DOHH2 (cell line): ENCODE data around the gene MIEF1.
A peak's percentile ranks its signal among the peaks of the same experiment; 100 is the strongest.

ENCODE experiments used
- H3F3A ChIP-seq: fragments of 200-600 bp; sonication (generic), shearing (Covaris generic); 2 replicates; pipeline ENCODE4 v1.6.0; 2016; ENCODE audit warnings: antibody characterized with exemption, mild to moderate bottlenecking; ENCODE audit not compliant: control insufficient read depth, insufficient read depth
- H3K27ac ChIP-seq: fragments of 200-600 bp; sonication (generic); 2 replicates; pipeline ENCODE4 v1.5.1; 2014; ENCODE audit warnings: low read depth, mild to moderate bottlenecking, low read length, moderate library complexity
- H3K27me3 ChIP-seq: fragments of 200-600 bp; sonication (generic); 2 replicates; pipeline ENCODE4 v1.6.1; 2014; ENCODE audit warnings: mild to moderate bottlenecking, low read length, mixed read lengths; ENCODE audit not compliant: control insufficient read depth
- H3K36me3 ChIP-seq: fragments of 200-600 bp; sonication (generic); 2 replicates; pipeline ENCODE4 v1.6.1; 2014; ENCODE audit warnings: mild to moderate bottlenecking, low read length, moderate library complexity, mixed read lengths; ENCODE audit not compliant: control insufficient read depth
- H3K4me1 ChIP-seq: fragments of 200-600 bp; sonication (generic); 2 replicates; pipeline ENCODE4 v1.6.1; 2014; ENCODE audit warnings: mild to moderate bottlenecking, low read length, mixed read lengths; ENCODE audit not compliant: control insufficient read depth
- H3K4me2 ChIP-seq: fragments of 200-600 bp; sonication (generic); 2 replicates; pipeline ENCODE4 v1.6.0; 2014; ENCODE audit warnings: mild to moderate bottlenecking, low read length, moderate library complexity
- H3K4me3 ChIP-seq: fragments of 200-600 bp; sonication (generic); 2 replicates; pipeline ENCODE4 v1.5.1; 2014; ENCODE audit warnings: mild to moderate bottlenecking, low read length, mixed read lengths
- H3K79me2 ChIP-seq: fragments of 200-600 bp; sonication (generic); 2 replicates; pipeline ENCODE4 v1.6.1; 2014; ENCODE audit warnings: mild to moderate bottlenecking, low read length, mixed read lengths; ENCODE audit not compliant: control insufficient read depth
- H3K9me2 ChIP-seq: fragments of 200-600 bp; sonication (generic); replicated peaks from 2 replicates; pipeline ENCODE4 v1.6.1; 2014; ENCODE audit warnings: mild to moderate bottlenecking, low read length, mixed read lengths; ENCODE audit not compliant: control insufficient read depth
- H3K9me3 ChIP-seq: fragments of 200-600 bp; sonication (generic); 2 replicates; pipeline ENCODE4 v1.6.1; 2014; ENCODE audit warnings: antibody characterized with exemption, low read length, mixed read lengths; ENCODE audit not compliant: control insufficient read depth, insufficient read depth
- H4K20me1 ChIP-seq: fragments of 200-600 bp; sonication (generic); 2 replicates; pipeline ENCODE4 v1.6.0; 2014; ENCODE audit warnings: low read depth, mild to moderate bottlenecking, antibody characterized with exemption, low read length, moderate library complexity; ENCODE audit not compliant: control insufficient read depth, insufficient read depth
- CTCF ChIP-seq: fragments of 200-600 bp; sonication (generic); IDR thresholded peaks from one replicate; pipeline ENCODE4 v1.5.1; 2014; ENCODE audit warnings: antibody characterized with exemption, mild to moderate bottlenecking, low read depth, low read length; ENCODE audit not compliant: poor library complexity, severe bottlenecking
- EZH2phosphoT487 ChIP-seq: fragments of 200-600 bp; sonication (generic); IDR thresholded peaks from 2 replicates; pipeline ENCODE4 v1.6.1; 2017; ENCODE audit warnings: borderline replicate concordance, mild to moderate bottlenecking, antibody characterized with exemption, low read length, moderate library complexity, mixed read lengths

The MIEF1 gene

GRCh38 chr22:39528080-39528661 is 26.1 kb downstream of the MIEF1 start:
- Histone ChIP-seq H3K27me3 (no peaks in the 10 kb centered on the region), H3K4me1 (peaks cover 82% of the 10 kb centered on the region), H3K27ac (peak overlapping the region; percentile 99), H3K36me3 (peaks cover 82% of the 10 kb centered on the region), H3F3A (peaks cover 59% of the 10 kb centered on the region), H3K4me3 (peak overlapping the region; percentile 90), H3K79me2 (peaks cover 68% of the 10 kb centered on the region), H3K9me3 (no peaks in the 10 kb centered on the region), H4K20me1 (0 out of 2 replicates have a peak, but pooled peaks cover 4% of the 10 kb centered on the region), H3K4me2 (peak overlapping the region; percentile 98), H3K9me2 (no peaks in the 10 kb centered on the region)
- no peak for TF ChIP-seq EZH2phosphoT487

DNA sequence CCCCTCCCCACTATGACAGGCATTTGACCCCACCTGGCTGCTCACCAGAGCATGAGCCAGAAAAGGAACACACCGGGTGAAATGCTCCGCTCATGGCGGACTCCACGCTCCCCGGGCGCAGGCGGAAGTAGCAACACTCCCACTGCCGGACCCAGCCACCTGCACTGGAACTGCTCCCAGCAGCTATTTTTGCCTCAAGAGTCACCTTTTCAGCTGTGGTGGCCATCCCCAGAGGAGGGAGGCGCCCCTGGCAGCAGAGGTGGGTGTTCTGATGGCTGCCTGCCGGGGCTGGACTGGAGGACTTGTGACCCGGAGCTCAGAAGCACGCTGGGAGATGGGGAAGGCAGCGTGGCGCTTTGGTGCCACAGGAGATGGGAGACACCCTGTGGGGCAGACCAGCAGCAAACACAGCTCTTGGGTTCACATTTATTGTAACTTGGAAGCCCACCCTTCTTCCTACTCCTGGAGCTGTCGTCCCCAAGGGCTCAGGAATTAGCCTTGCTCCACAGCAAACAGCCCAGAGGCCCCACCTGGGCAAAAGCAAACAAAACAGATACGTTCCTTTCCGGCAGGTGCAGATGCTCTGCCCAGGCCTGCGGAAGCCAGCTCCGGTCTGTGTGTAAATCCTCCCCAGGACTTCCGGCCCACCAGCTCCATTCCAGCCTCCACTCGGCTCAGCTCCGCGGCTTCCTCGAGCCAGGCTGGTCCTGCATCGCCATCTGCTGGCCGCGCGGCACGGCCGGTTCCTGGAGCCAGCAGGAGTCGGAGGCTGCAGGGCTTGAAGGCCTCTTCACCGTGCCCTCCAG is 26.8 kb downstream of the MIEF1 start:
- no peak for TF ChIP-seq EZH2phosphoT487
- peak; percentile 96 for TF ChIP-seq CTCF
- H3K4me3 ChIP-seq = peak overlapping the region; percentile 90

DNA sequence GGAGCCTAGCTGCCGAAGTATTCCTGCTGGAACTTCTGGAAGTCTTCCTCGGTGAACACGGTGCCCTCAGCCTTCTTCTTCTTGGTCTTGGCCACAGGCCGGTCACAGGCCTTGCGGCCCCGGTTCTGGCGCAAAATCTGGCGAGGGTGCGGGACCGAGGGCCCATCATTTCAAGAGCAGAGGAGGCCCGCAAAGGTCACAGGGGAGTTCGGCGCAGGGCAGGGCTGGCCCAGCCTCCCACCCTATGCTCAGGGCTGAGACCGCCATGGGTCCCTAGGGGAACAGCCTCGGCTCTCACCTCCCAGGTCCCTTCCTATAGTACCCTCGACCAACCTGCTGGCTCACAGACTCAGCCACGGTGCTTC is 27.4 kb downstream of the MIEF1 start:
- Histone ChIP-seq H3K9me2 (no peaks in the 10 kb centered on the region), H3K27ac (peak overlapping the region; percentile 99), H3K4me1 (peaks cover 78% of the 10 kb centered on the region), H4K20me1 (0 out of 2 replicates have a peak, but pooled peaks cover 4% of the 10 kb centered on the region), H3K4me2 (peak overlapping the region; percentile 98), H3F3A (peaks cover 51% of the 10 kb centered on the region), H3K36me3 (peaks cover 71% of the 10 kb centered on the region), H3K9me3 (no peaks in the 10 kb centered on the region), H3K27me3 (no peaks in the 10 kb centered on the region), H3K79me2 (peaks cover 59% of the 10 kb centered on the region), H3K4me3 (peak overlapping the region; percentile 90)
- TF ChIP-seq EZH2phosphoT487 (no peak), CTCF (peak; percentile 1)

More for the DNA sequence above, 26.8 kb downstream of the MIEF1 start:
- H3K79me2 ChIP-seq = peaks cover 64% of the 10 kb centered on the region
- H3K4me1 ChIP-seq = peaks cover 81% of the 10 kb centered on the region
- peak overlapping the region; percentile 99 for H3K27ac ChIP-seq
- peaks cover 56% of the 10 kb centered on the region for H3F3A ChIP-seq
- no peaks in the 10 kb centered on the region for H3K27me3 ChIP-seq
- peak overlapping the region; percentile 98 for H3K4me2 ChIP-seq
- H3K9me2 ChIP-seq = no peaks in the 10 kb centered on the region
- 0 out of 2 replicates have a peak, but pooled peaks cover 4% of the 10 kb centered on the region for H4K20me1 ChIP-seq
- H3K36me3 ChIP-seq = peaks cover 76% of the 10 kb centered on the region
- H3K9me3 ChIP-seq = no peaks in the 10 kb centered on the region

DNA sequence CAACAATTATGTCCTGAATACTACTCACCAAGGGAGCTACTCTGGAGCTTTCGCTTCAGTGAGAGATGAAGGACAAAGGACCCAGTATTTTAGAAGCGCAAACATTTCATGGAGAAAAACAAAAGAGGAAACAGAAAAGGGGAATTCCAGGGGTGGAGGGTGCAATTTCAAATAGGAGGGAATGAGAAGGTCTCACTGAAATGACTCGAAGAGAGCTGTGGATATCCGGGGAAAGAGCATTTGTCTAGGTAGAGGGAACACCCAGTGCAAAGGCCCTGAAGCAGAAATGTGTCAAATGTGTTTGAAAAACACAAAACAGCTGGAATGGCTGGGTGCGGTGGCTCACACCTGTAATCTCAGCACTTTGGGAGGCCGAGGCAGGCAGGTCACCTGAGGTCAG is 28.0 kb downstream of the MIEF1 start:
- H3K79me2 ChIP-seq = peaks cover 53% of the 10 kb centered on the region
- no peaks in the 10 kb centered on the region for H4K20me1 ChIP-seq
- TF ChIP-seq EZH2phosphoT487 (no peak), CTCF (no peak)
- peak overlapping the region; percentile 99 for H3K27ac ChIP-seq
- H3K9me3 ChIP-seq = no peaks in the 10 kb centered on the region
- no peaks in the 10 kb centered on the region for H3K27me3 ChIP-seq
- peaks cover 78% of the 10 kb centered on the region for H3K4me1 ChIP-seq
- peak overlapping the region; percentile 98 for H3K4me2 ChIP-seq
- H3K4me3 ChIP-seq = peak overlapping the region; percentile 90
- H3K9me2 ChIP-seq = no peaks in the 10 kb centered on the region
- peaks cover 44% of the 10 kb centered on the region for H3F3A ChIP-seq
- peaks cover 64% of the 10 kb centered on the region for H3K36me3 ChIP-seq
